ENCODE results near the gene LSG1. TPM values are rescaled to one million over a fixed set of nuclear protein-coding genes. Genes with fewer than 3 reads are reported as not detected.

LSG1 gene
- total and polyA plus RNA-seq, 2 of the 13 experiments (the other 11 are each of a cell fraction or from before 2014, with no cell fraction given) = 21.4 to 32.1 TPM

GRCh38 chr3:194682694-194683310 lies 10.8 kb upstream of the LSG1 start (continued):
- TF ChIP-seq EEA1 (CRISPR knock-in tag; IDR thresholded peaks at IDR 0.05; ENCODE audit: borderline replicate concordance) (no peak), ZNF317 (CRISPR knock-in tag; IDR thresholded peaks at IDR 0.05) (0 out of 2 replicates have a peak, but pooled peaks have one; percentile 28), ZNF780A (CRISPR knock-in tag; IDR thresholded peaks at IDR 0.05) (no peak), FOXO4 (CRISPR knock-in tag; conservative IDR thresholded peaks at IDR 0.05) (no peak), KMT2A (CRISPR knock-in tag; IDR thresholded peaks at IDR 0.05) (no peak; the same call in 1 of the 2 replicates), FIP1L1 (IDR thresholded peaks at IDR 0.05; ENCODE audit: borderline replicate concordance, insufficient read depth, low read depth, low read length) (no peak), TBX2 (CRISPR knock-in tag; IDR thresholded peaks at IDR 0.05; ENCODE audit: borderline replicate concordance) (peak; percentile 20; the same call in 1 of the 2 replicates), GATAD2A (CRISPR knock-in tag; IDR thresholded peaks at IDR 0.05) (peak; percentile 56; the same call in 1 of the 2 replicates), SP2 (CRISPR knock-in tag; IDR thresholded peaks at IDR 0.05) (no peak), ZFP36L1 (CRISPR knock-in tag; IDR thresholded peaks at IDR 0.05) (no peak), IRF9 (CRISPR knock-in tag; IDR thresholded peaks at IDR 0.05; ENCODE audit: borderline replicate concordance) (no peak), PHF8 (CRISPR knock-in tag; IDR thresholded peaks at IDR 0.05) (peak; percentile 26; the same call in 1 of the 2 replicates), DNMT1 (CRISPR knock-in tag; IDR thresholded peaks at IDR 0.05) (0 out of 2 replicates have a peak, but pooled peaks have one; percentile 35), NFE2 (CRISPR knock-in tag; IDR thresholded peaks at IDR 0.05) (no peak), NFYC (CRISPR knock-in tag; IDR thresholded peaks at IDR 0.05) (no peak), ZSCAN12 (CRISPR knock-in tag; IDR thresholded peaks at IDR 0.05) (no peak), HNF4A (CRISPR knock-in tag; IDR thresholded peaks at IDR 0.05) (0 out of 2 replicates have a peak, but pooled peaks have one; percentile 12), NR2F2 (IDR thresholded peaks at IDR 0.05; ENCODE audit: borderline replicate concordance, low read depth) (no peak), ZNF333 (CRISPR knock-in tag; IDR thresholded peaks at IDR 0.05; ENCODE audit: borderline replicate concordance) (no peak), AHR (CRISPR knock-in tag; IDR thresholded peaks at IDR 0.05) (no peak), ZNF143 (CRISPR knock-in tag; IDR thresholded peaks at IDR 0.05) (no peak), LCORL (IDR thresholded peaks at IDR 0.05) (no peak), LCORL (CRISPR knock-in tag; IDR thresholded peaks at IDR 0.05) (peak; percentile 73), ZNF841 (CRISPR knock-in tag; IDR thresholded peaks at IDR 0.05; ENCODE audit: borderline replicate concordance) (no peak), NFRKB (IDR thresholded peaks at IDR 0.05) (no peak), NR3C1 (CRISPR knock-in tag; IDR thresholded peaks at IDR 0.05) (no peak), ZNF138 (CRISPR knock-in tag; IDR thresholded peaks at IDR 0.05; ENCODE audit: low read depth) (no peak), RFXANK (CRISPR knock-in tag; IDR thresholded peaks at IDR 0.05) (no peak), SRY (CRISPR knock-in tag; IDR thresholded peaks at IDR 0.05) (no peak), SOX6 (IDR thresholded peaks at IDR 0.05) (no peak), SOX6 (CRISPR knock-in tag; IDR thresholded peaks at IDR 0.05) (peak; percentile 76), ZNF205 (CRISPR knock-in tag; IDR thresholded peaks at IDR 0.05) (no peak), NR2C2 (CRISPR knock-in tag; IDR thresholded peaks at IDR 0.05; ENCODE audit: borderline replicate concordance) (0 out of 2 replicates have a peak, but pooled peaks have one; percentile 15)

Data from HepG2 (cell line).